K562 (cell line): ENCODE results near the gene FCRL3. TPM values are rescaled to one million over a fixed set of nuclear protein-coding genes. Genes with fewer than 3 reads are reported as not detected.

Experiments
- ATAC-seq: fragments of 200-7000 bp; cut with Tn5 transposase; 3 replicates; pipeline ENCODE4 v1.9.1; 2020; ENCODE audit warnings: moderate library complexity
- BruUV-seq: library from RNA; stranded (reverse); fragments of 400-500 nt; replicated peaks from 2 replicates; lab custom pipeline; 2021; lab: Mats Ljungman, UMichigan
- CTCF ChIA-PET: fragments of 300-600 bp; formaldehyde crosslinking; extraction: SDS; loops from one replicate; lab custom pipeline; 2021; ENCODE audit warnings: low intra/inter-chr PET ratio; lab: Yijun Ruan, JAX
- POLR2A ChIA-PET: fragments of 300-600, 350-650 bp; sonication (Branson Sonifier 250); formaldehyde crosslinking; extraction: SDS; loops from one replicate; lab custom pipeline; 2021; ENCODE audit warnings: antibody characterized with exemption, inconsistent platforms; lab: Yijun Ruan, JAX
- DNase-seq, 4 experiments: peaks; one replicate each; pipeline versions ENCODE4 v3.0.0 to v3.0.0-alpha.2; 2011 to 2018; ENCODE audit warnings: low spot score in 3 of 4, mixed read lengths in 3 of 4; ENCODE audit errors: extremely low read depth in 1 of 4
- FAIRE-seq: peaks from 2 replicates; lab custom pipeline; 2011; peaks lifted over from hg19 to GRCh38; lab: Jason Lieb, UNC
- H2AFZ ChIP-seq: 2 replicates; pipeline ENCODE4 v1.6.0; 2011; ENCODE audit warnings: low read depth, low read length, control low read depth, inconsistent platforms
- H3K27ac ChIP-seq: fragments of 200-600 bp; 3 replicates; pipeline ENCODE4 v1.8.0; 2011; ENCODE audit warnings: low read depth, mild to moderate bottlenecking, control low read depth, inconsistent platforms, low read length, moderate library complexity, mixed read lengths; ENCODE audit errors: extremely low read depth
- H3K27me3 ChIP-seq, 2 experiments: fragments of 300-600 bp in 1 of 2; 2 replicates in 1 of 2; 3 replicates in 1 of 2; pipeline versions ENCODE4 v1.6.0 to v1.8.0; 2011; ENCODE audit warnings: inconsistent platforms in 2 of 2, low read length in 2 of 2, mild to moderate bottlenecking in 1 of 2, mixed read lengths in 1 of 2, moderate library complexity in 1 of 2; ENCODE audit not compliant: control insufficient read depth in 2 of 2, insufficient read depth in 2 of 2
- H3K36me3 ChIP-seq: fragments of 300-600 bp; 3 replicates; pipeline ENCODE4 v1.8.0; 2011; ENCODE audit warnings: mild to moderate bottlenecking, low read length, inconsistent platforms; ENCODE audit not compliant: control insufficient read depth, insufficient read depth
- H3K4me1 ChIP-seq, 2 experiments: fragments of 200-600 bp in 1 of 2; replicated peaks in 1 of 2; 2 replicates in 1 of 2; 3 replicates in 1 of 2; pipeline versions ENCODE4 v1.5.1 to v1.8.0; 2011; ENCODE audit warnings: inconsistent platforms in 2 of 2, low read length in 2 of 2, mild to moderate bottlenecking in 1 of 2, mixed read lengths in 1 of 2, moderate library complexity in 1 of 2; ENCODE audit not compliant: control insufficient read depth in 2 of 2, insufficient read depth in 2 of 2
- H3K4me2 ChIP-seq: 2 replicates; pipeline ENCODE4 v1.6.1; 2011; ENCODE audit warnings: low read length, control low read depth, inconsistent platforms, mixed read lengths; ENCODE audit not compliant: insufficient read depth
- H3K4me3 ChIP-seq: fragments of 200-600 bp; sonication (generic), shearing (Covaris generic); 2 replicates; pipeline ENCODE4 v1.5.1; 2016; ENCODE audit warnings: control low read depth, inconsistent platforms
- H3K79me2 ChIP-seq: fragments of 200-600 bp; 3 replicates; pipeline ENCODE4 v1.8.0; 2011; ENCODE audit warnings: low read length, inconsistent platforms; ENCODE audit not compliant: control insufficient read depth, insufficient read depth
- H3K9ac ChIP-seq, 2 experiments: 2 replicates each; pipeline versions ENCODE4 v1.6.0 to v1.6.1; 2011; ENCODE audit warnings: low read depth in 2 of 2, low read length in 2 of 2, control low read depth in 1 of 2, inconsistent platforms in 1 of 2, mild to moderate bottlenecking in 1 of 2, mixed read lengths in 1 of 2; ENCODE audit not compliant: insufficient read depth in 1 of 2
- H3K9me1 ChIP-seq: one replicate; pipeline ENCODE4 v1.6.0; 2011; ENCODE audit warnings: inconsistent platforms, mild to moderate bottlenecking, low read length, moderate library complexity; ENCODE audit not compliant: control insufficient read depth, insufficient read depth
- H3K9me3 ChIP-seq: replicated peaks from 2 replicates; pipeline ENCODE4 v1.5.1; 2011; ENCODE audit warnings: low read depth, low read length, inconsistent platforms; ENCODE audit not compliant: control insufficient read depth, insufficient read depth
- H4K20me1 ChIP-seq: replicated peaks from 2 replicates; pipeline ENCODE4 v1.6.1; 2011; ENCODE audit warnings: low read length, inconsistent platforms, mixed read lengths; ENCODE audit not compliant: control insufficient read depth, insufficient read depth
- DIDO1 ChIP-seq: fragments of 450-650 bp; IDR thresholded peaks from 2 replicates; pipeline ENCODE4 v1.6.1; 2016; ENCODE audit warnings: low read depth, missing biosample characterization, missing genetic modification characterization
- HIVEP1 ChIP-seq: fragments of 250-450 bp; sonication (Bioruptor Pico); IDR thresholded peaks from 2 replicates; pipeline ENCODE4 v1.4.0; 2020; ENCODE audit warnings: mild to moderate bottlenecking
- KAT2B ChIP-seq: IDR thresholded peaks from one replicate; pipeline ENCODE4 v1.6.1; 2012; ENCODE audit warnings: low read depth, mild to moderate bottlenecking, control low read depth, inconsistent platforms, low read length, moderate library complexity
- MYNN ChIP-seq, 2 experiments: sonication (generic); formaldehyde crosslinking in 1 of 2; IDR thresholded peaks; 2 replicates each; pipeline versions ENCODE4 v1.5.0 to v1.6.1; 2016 to 2020; ENCODE audit warnings: antibody characterized with exemption in 1 of 2, missing genetic modification reagents in 1 of 2
- NR2C2 ChIP-seq, 2 experiments: fragments of 200-800 bp in 1 of 2; sonication (Bioruptor generic) in 1 of 2; sonication (generic) in 1 of 2; formaldehyde crosslinking in 1 of 2; IDR thresholded peaks; 2 replicates each; pipeline versions ENCODE4 v1.6.1 to v1.8.0; 2016 to 2022; ENCODE audit warnings: mild to moderate bottlenecking in 1 of 2, missing compliant biosample characterization in 1 of 2, missing genetic modification characterization in 1 of 2, missing genetic modification reagents in 1 of 2
- PCBP1 ChIP-seq: fragments of 200-400 bp; formaldehyde crosslinking; IDR thresholded peaks from 2 replicates; pipeline ENCODE4 v1.6.1; 2018; ENCODE audit warnings: mild to moderate bottlenecking, low read depth, low read length; ENCODE audit not compliant: poor library complexity, severe bottlenecking
- RBM22 ChIP-seq: fragments of 200-400 bp; formaldehyde crosslinking; IDR thresholded peaks from 2 replicates; pipeline ENCODE4 v1.6.1; 2018; ENCODE audit warnings: low read length, low read depth; ENCODE audit not compliant: poor library complexity, severe bottlenecking
- RFX1 ChIP-seq: fragments of 450-650 bp; IDR thresholded peaks from 2 replicates; pipeline ENCODE4 v1.6.1; 2016; ENCODE audit warnings: mild to moderate bottlenecking, moderate library complexity
- SETDB1 ChIP-seq: IDR thresholded peaks from one replicate; pipeline ENCODE4 v1.6.1; 2012; ENCODE audit warnings: low read length, control low read depth, inconsistent platforms
- SRF ChIP-seq, 2 experiments: fragments of 250-450, 450-650 bp in 1 of 2; sonication (Bioruptor Pico) in 1 of 2; sonication (generic) in 1 of 2; formaldehyde crosslinking; IDR thresholded peaks; 2 replicates each; pipeline versions ENCODE4 v1.5.0 to v1.5.1; 2020 to 2022; ENCODE audit warnings: mild to moderate bottlenecking in 1 of 2, missing genetic modification reagents in 1 of 2
- TAL1 ChIP-seq: fragments of 450-650 bp; IDR thresholded peaks from 2 replicates; pipeline ENCODE4 v1.6.1; 2016; ENCODE audit warnings: mild to moderate bottlenecking
- TARDBP ChIP-seq: fragments of 450-650 bp; IDR thresholded peaks from 2 replicates; pipeline ENCODE4 v1.6.1; 2016
- TCF3 ChIP-seq: sonication (generic); formaldehyde crosslinking; IDR thresholded peaks from 2 replicates; pipeline ENCODE4 v1.4.0; 2020; ENCODE audit warnings: mild to moderate bottlenecking, missing genetic modification reagents
- U2AF2 ChIP-seq: fragments of 200-400 bp; formaldehyde crosslinking; optimal IDR thresholded peaks from 2 replicates; pipeline ENCODE3; 2017; ENCODE audit warnings: low read depth, mild to moderate bottlenecking, low read length
- ZFP36 ChIP-seq: fragments of 150-350 bp; IDR thresholded peaks from 2 replicates; pipeline ENCODE4 v1.6.1; 2018; ENCODE audit warnings: low read length, low read depth; ENCODE audit not compliant: partially characterized antibody
- ZNF408 ChIP-seq: fragments of 250-450 bp; sonication (Bioruptor Pico); IDR thresholded peaks from 2 replicates; pipeline ENCODE4 v1.4.0; 2020; ENCODE audit warnings: low read depth, mild to moderate bottlenecking, moderate library complexity
- ZNF445 ChIP-seq: fragments of 250-450 bp; sonication (Bioruptor Pico); IDR thresholded peaks from 2 replicates; pipeline ENCODE4 v1.4.0; 2020; ENCODE audit warnings: low read depth, mild to moderate bottlenecking, moderate library complexity
- WGBS: fragments of 100-300 bp; shearing (Covaris generic); methylation state at CpG from one replicate; pipeline ENCODE4 v1.1.6; 2016; ENCODE audit warnings: low coverage, mixed read lengths; ENCODE audit not compliant: insufficient coverage; ENCODE audit errors: missing lambda C conversion rate; 5-methylcytosine and 5-hydroxymethylcytosine counted together
- in situ Hi-C: fragments of 300-500 bp; cut with MboI; formaldehyde crosslinking; loops from 4 replicates; pipeline ENCODE4 v1.15.0; 2018; ENCODE audit warnings: inconsistent platforms, mixed read lengths
- intact Hi-C: fragments of 100-400 bp; cut with micrococcal nuclease; formaldehyde crosslinking; loops from 2 replicates; pipeline ENCODE4 v1.14.2; 2022
- polyA plus RNA-seq, 8 experiments: library from polyadenylated mRNA; depleted of rRNA in 4 of 8; stranded (reverse) in 5 of 8; unstranded in 3 of 8; fragments of >200 nt; fragmentation: Nextera tagmentation in 2 of 8; fragmentation: Illumina TruSeq in 1 of 8; extraction: Ambion mirVana in 2 of 8; extraction: Trizol in 1 of 8; gene quantifications; 2 replicates each; pipeline versions ENCODE4 v1.2.1 to v1.2.3, GENCODE V29; 2011 to 2014; ENCODE audit warnings: inconsistent platforms in 1 of 8, missing spikeins in 1 of 8
- total RNA-seq, 7 experiments: library from RNA; depleted of rRNA in 6 of 7; stranded (reverse); fragments of >200 nt in 6 of 7; fragmentation: Illumina TruSeq in 2 of 7; extraction: Trizol in 2 of 7; gene quantifications; 2 replicates each; pipeline versions ENCODE4 v1.2.1 to v1.2.3, GENCODE V29; 2011 to 2021; ENCODE audit warnings: low replicate concordance in 1 of 7
- TF ChIP-seq, protein P1 (sequence below): sonication (generic); formaldehyde crosslinking; IDR thresholded peaks from 2 replicates; pipeline ENCODE4 v1.8.0; 2023; ENCODE audit warnings: mild to moderate bottlenecking, missing genetic modification reagents
- TF ChIP-seq, protein P2 (sequence below): fragments of 450-650 bp; formaldehyde crosslinking; IDR thresholded peaks from 2 replicates; pipeline ENCODE4 v1.4.0; 2022; ENCODE audit warnings: mild to moderate bottlenecking, moderate library complexity

The FCRL3 gene
- total and polyA plus RNA-seq, 9 of the 15 experiments (the other 6 are each of a cell fraction or from before 2014, with no cell fraction given): not detected

GRCh38 chr1:157734321-157734720 is 33.8 kb upstream of the FCRL3 start (continued):
- TF ChIP-seq RFX1 (no peak), TARDBP (no peak), HIVEP1 (CRISPR knock-in tag) (no peak), MYNN (IDR thresholded peaks at IDR 0.05) (no peak), MYNN (CRISPR knock-in tag; IDR thresholded peaks at IDR 0.05) (no peak), PCBP1 (no peak), U2AF2 (no peak)
- TF ChIP-seq, all 486 proteins: peak for 0

DNA sequence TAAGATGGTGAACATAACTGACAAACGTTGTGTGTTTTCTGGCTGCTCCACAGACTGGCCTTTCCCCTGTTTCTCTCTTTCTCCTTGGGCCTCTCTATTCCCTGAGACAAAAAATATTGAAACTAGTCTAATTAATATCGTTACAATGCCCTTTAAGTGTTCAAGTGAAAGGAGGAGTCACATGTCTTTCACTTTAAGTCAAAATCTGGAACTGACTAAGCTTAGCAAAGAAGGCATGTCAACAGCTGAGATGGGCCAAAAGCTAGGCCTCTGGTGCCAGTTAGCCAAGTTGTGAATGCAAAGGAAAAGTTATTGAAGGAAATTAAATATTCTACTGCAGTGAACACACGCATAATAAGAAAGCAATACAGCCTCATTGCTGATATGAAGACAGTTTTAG is 32.2 kb upstream of the FCRL3 start:
- Histone ChIP-seq H3K9ac (no peak overlapping the region), H3K9me1 (no peaks in the 10 kb centered on the region), H3K27me3 (no peaks in the 10 kb centered on the region), H3K27ac (no peak overlapping the region), H4K20me1 (no peaks in the 10 kb centered on the region), H3K4me2 (no peak overlapping the region), H3K9me3 (no peaks in the 10 kb centered on the region), H3K4me1 (no peaks in the 10 kb centered on the region), H3K36me3 (no peaks in the 10 kb centered on the region), H3K4me3 (no peak overlapping the region), H2AFZ (no peak overlapping the region), H3K79me2 (no peaks in the 10 kb centered on the region)
- ChIA-PET CTCF (no interaction called here), POLR2A (interaction anchor here (1.0 kb wide), 1 partner anchor 14 kb away, joined by 3 read pairs; no protein-coding TSS in a partner anchor)
- in situ Hi-C loops (no loop called here), intact Hi-C loops (no loop called here)
- ATAC-seq: no peak
- FAIRE-seq: no peak
- DNase-seq: no peak
- TF ChIP-seq RBM22 (no peak), ZNF445 (CRISPR knock-in tag) (no peak), ZFP36 (no peak), NR2C2 (CRISPR knock-in tag; IDR thresholded peaks at IDR 0.05) (no peak), NR2C2 (tag; IDR thresholded peaks at IDR 0.05) (no peak), TCF3 (no peak), ZNF408 (no peak), SRF (CRISPR knock-in tag; IDR thresholded peaks at IDR 0.05) (no peak), KAT2B (no peak), TAL1 (no peak), DIDO1 (no peak), SETDB1 (no peak)
- TF ChIP-seq, protein P1, sequence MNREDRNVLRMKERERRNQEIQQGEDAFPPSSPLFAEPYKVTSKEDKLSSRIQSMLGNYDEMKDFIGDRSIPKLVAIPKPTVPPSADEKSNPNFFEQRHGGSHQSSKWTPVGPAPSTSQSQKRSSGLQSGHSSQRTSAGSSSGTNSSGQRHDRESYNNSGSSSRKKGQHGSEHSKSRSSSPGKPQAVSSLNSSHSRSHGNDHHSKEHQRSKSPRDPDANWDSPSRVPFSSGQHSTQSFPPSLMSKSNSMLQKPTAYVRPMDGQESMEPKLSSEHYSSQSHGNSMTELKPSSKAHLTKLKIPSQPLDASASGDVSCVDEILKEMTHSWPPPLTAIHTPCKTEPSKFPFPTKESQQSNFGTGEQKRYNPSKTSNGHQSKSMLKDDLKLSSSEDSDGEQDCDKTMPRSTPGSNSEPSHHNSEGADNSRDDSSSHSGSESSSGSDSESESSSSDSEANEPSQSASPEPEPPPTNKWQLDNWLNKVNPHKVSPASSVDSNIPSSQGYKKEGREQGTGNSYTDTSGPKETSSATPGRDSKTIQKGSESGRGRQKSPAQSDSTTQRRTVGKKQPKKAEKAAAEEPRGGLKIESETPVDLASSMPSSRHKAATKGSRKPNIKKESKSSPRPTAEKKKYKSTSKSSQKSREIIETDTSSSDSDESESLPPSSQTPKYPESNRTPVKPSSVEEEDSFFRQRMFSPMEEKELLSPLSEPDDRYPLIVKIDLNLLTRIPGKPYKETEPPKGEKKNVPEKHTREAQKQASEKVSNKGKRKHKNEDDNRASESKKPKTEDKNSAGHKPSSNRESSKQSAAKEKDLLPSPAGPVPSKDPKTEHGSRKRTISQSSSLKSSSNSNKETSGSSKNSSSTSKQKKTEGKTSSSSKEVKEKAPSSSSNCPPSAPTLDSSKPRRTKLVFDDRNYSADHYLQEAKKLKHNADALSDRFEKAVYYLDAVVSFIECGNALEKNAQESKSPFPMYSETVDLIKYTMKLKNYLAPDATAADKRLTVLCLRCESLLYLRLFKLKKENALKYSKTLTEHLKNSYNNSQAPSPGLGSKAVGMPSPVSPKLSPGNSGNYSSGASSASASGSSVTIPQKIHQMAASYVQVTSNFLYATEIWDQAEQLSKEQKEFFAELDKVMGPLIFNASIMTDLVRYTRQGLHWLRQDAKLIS (CRISPR knock-in tag): no peak
- TF ChIP-seq, protein P2, sequence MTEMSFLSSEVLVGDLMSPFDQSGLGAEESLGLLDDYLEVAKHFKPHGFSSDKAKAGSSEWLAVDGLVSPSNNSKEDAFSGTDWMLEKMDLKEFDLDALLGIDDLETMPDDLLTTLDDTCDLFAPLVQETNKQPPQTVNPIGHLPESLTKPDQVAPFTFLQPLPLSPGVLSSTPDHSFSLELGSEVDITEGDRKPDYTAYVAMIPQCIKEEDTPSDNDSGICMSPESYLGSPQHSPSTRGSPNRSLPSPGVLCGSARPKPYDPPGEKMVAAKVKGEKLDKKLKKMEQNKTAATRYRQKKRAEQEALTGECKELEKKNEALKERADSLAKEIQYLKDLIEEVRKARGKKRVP: no peak
- whole genome bisulfite sequencing: 0% methylated on average over 3 of the region's 3 CpGs
- no TSS peak for BruUV-seq
